IPS-18c (cell line): Measurements from ENCODE around the gene CCDC9B.

Experiments used
- H3K4me3 ChIP-seq: 2 replicates; pipeline ENCODE4 v1.7.0; 2013; ENCODE audit warnings: low read depth, mild to moderate bottlenecking, low read length, moderate library complexity; ENCODE audit not compliant: insufficient read depth
- H3K9me3 ChIP-seq: one replicate; pipeline ENCODE4 v1.6.1; 2013; ENCODE audit warnings: mild to moderate bottlenecking, low read length, moderate library complexity; ENCODE audit not compliant: control insufficient read depth, insufficient read depth

The CCDC9B gene

DNA sequence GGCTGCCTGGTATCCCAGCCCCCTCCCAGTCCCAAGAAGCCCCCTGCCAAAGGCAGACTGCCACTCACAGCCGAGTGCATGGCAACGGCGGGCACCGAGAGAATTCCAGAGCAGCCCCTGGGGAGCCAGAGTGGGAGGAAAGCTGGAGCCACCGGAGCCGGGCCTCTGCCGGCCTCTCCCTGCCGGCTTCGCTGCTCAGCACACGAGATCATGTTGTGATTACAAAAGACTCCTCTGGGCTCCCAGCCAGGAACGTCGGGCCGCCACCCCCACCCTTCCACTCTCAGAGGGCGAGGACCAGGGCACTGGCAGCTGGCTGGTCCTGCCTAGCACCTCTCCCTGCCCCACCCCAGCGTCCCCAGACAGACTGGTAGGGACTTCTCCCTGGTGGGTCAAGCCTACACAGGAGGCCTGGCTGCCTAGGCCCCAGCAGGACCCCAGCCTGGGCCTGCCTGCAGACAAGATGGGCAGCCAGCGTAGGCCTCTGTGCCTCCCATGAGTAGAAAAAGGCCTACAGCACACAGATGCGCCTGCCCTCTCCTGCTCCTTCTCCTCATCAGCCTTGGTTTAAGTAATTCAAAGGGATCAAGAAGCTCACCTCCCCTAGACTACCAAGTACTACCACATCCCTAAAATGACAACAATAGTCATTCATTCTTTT, at the start of gene CCDC9B:
Gene CCDC9B, minus strand, starts transcription at position 200 of the 661 bp plus-strand sequence. Its CDS starts 120 bp downstream, at position 80.
- H3K9me3 ChIP-seq: no peaks in the 10 kb centered on the region
- no peak within 1 kb of the TSS; the same call in 1 of the 2 replicates for H3K4me3 ChIP-seq

DNA sequence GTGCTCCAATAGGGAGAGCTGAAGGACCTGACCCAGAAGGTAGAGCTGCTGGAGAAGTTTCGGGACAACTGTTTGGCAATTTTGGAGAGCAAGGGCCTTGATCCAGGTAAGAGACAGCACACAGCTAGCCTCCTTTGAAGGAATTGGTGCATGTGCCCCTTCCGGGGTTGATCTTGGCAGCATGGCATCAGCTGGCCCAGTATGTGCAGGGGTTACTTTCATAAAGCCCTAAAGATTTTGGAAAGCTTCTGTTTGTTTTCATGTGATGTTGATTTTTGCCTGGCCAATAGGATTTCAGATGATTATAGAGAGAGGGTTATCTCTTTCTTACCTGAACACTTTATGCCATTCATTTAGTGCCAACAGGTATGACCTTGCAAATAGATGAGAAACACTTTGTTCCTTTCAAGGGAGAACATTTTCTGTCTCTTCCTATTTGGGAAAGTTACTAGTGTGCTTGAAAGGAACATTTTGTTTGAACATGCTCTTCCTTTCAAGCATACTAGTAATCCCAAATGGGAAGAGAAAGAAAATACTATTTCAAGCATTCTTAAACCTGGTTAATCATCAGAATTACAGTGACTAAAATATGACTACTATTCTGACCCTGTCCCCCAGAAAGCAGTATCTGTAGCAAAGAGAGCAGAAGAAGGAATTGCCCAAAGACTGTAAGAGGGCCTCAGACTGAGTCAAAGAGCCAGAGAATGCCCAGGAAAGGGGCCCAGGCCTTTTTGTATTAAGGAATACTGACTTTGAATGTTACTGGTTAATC, 49.3 kb upstream of the CCDC9B start:
- Histone ChIP-seq H3K9me3 (no peaks in the 10 kb centered on the region), H3K4me3 (no peak overlapping the region)

DNA sequence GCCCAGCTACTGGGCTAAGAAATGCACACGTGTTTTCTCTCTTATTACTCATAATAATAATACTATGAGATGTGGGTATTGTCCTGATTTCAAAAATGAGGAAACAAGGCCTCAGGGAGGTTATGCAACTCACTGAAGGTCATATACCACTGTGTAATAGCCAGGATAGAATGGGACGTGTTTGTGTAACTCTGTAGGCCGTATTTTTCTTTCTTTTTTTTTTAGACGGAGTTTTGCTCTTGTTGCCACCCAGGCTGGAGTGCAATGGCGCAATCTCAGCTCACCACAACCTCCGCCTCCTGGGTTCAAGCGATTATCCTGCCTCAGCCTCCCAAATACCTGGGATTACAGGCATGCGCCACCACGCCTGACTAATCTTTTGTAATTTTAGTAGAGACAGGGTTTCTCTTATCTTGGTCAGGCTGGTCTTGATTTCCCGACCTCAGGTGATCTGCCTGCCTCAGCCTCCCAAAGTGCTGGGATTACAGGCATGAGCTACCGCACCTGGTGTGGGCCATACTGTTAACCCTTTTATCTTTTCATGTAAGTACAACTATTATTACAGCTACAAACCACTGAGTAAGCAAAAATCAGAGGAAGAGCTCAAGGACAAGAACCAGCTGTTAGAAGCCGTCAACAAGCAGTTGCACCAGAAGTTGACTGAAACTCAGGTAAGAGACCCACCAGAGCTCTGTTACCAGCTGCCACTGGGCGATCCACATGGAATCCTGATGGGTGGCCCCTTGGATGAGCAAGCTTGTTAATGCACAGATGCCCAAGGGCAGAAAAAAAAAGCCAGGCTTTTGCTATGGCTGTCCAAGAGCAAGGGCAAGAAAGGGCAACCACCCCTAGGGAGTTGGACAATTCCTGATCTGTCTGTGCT, 48.4 kb upstream of the CCDC9B start:
- Histone ChIP-seq H3K9me3 (no peaks in the 10 kb centered on the region), H3K4me3 (no peak overlapping the region)

DNA sequence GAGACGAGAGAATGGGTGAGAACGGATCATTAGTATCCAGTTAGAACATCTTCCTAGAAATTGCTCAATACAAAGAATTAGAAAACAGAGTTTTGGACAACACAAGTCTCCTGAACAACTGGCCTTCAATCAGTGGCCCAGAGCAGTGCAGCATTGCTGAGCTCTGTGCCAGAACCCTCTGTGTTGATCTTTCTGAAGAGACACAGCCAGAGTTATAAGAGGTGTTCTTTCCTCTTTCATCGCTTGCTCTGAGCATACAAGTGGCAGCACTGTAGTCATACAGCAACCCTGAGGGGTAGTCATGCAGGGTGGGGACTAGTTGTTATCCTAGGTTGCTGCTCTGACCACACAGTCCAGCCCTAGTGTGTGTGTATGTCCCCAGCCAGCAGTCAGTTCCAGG, 45.7 kb upstream of the CCDC9B start:
- no peaks in the 10 kb centered on the region for H3K9me3 ChIP-seq

DNA sequence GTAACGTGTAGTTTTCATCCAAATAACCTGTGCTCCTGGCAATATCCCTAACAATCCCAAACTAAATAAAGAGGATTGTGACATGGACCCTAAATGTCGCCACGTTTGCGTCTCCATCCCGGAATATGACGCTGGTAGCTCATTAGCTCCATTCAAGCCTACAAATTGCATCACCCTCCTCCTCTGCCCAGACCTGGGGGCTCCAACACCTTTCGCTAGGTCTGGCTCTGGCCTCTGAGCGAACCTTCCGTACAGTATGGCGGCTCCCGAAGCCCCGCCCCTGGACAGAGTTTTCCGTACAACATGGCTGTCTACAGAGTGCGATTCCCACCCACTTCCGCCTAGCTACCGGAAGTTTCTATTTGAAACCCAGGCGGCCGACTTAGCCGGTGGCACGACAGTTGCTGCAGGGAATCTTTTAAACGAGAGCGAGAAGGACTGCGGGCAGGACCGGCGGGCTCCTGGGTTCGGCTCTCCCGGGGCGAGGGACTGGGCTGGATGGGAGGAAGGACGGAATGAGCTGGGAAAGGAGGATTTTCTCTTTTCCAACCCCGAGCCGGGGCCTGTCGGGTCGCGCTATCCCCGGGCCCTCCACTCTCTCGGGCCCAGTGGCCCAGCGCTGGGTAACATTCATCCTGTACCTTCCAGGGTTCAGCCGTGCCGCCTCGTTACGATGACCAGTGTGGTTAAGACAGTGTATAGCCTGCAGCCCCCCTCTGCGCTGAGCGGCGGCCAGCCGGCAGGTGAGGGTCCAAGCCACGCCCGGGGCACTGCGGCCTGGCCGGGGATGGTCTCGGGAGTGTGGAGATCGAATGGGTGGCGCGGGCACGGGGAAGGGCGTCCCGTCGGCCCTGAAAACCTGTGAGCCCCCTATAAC, 42.1 kb upstream of the CCDC9B start, which contains the start of gene KNSTRN:
Gene KNSTRN, plus strand, starts transcription at position 142 of the 877 bp plus-strand sequence. Its CDS starts 115 bp downstream, at position 257.
- no peaks in the 10 kb centered on the region for H3K9me3 ChIP-seq
- peak within 1 kb of the TSS; percentile 86 for H3K4me3 ChIP-seq

More for the DNA sequence above, 45.7 kb upstream of the CCDC9B start:
- no peak overlapping the region for H3K4me3 ChIP-seq

DNA sequence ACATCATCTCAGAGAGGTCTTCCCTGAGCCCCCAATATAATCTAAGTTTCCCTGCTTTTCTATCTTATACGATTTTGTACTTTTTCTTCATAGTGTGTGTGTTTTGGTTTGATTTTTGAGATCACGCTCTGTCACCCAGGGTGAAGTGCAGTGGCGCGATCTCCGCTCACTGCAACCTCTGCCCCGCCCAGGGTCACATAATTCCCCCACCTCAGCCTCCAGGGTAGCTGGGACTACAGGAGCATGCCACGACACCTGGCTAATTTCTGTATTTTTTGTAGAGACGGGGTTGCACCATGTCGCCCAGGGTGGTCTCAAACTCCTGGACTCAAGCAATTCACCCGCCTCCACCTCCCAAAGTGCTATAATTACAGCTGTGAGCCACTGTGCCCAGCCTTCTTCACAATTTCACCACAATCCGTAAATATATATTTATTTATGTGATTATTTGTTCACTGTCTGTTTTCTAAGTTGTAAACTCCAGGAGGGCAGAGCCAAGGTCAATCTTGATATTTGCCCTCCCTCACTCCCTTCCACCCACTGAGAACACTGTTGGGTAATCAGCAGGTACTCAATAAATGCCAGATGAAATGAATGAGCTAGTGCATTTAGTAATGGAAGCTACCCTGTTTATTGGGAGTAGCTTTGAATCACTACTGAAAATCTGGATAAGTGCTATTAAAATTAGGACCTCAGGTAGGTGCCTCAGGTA, 41.2 kb upstream of the CCDC9B start:
- Histone ChIP-seq H3K9me3 (no peaks in the 10 kb centered on the region), H3K4me3 (no peak overlapping the region)

DNA sequence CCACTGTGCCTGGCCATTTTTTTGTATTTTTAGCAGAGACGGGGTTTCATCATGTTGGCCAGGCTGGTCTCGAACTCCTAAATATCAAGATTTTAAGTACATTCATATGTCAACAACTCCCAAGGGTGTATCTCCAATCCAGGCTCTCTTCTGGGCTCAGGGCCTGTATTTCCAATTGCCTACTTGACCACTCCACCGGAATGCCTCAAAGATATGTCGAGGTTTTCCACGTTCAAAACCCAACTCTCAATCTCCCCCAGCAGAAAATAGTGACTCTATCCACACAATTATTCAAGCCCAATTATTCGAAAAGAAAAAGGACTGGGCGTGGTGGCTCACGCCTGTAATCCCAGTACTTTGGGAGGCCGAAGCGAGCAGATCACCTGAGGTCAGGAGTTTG, 39.9 kb upstream of the CCDC9B start:
- no peak overlapping the region for H3K4me3 ChIP-seq
- H3K9me3 ChIP-seq: no peaks in the 10 kb centered on the region

DNA sequence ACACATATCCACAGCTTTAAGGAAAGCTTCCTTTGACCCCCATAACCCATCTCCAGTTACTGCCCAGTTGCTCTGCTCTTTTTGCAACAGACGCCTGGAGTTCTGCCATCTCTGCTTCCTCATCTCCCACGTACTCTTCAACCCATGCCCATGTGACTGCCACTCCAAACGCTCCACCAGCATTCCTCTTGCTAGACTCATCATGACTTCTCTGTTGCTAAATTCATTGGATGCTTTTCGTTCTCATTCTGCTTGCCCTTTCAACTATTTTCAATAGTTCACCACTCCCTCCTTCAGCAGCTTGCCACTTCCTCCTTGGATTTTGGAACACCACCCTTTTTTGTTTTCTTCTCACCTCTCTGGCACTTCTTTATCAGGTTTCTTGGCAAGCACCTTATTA, 39.1 kb upstream of the CCDC9B start:
- no peaks in the 10 kb centered on the region for H3K9me3 ChIP-seq
- no peak overlapping the region for H3K4me3 ChIP-seq

DNA sequence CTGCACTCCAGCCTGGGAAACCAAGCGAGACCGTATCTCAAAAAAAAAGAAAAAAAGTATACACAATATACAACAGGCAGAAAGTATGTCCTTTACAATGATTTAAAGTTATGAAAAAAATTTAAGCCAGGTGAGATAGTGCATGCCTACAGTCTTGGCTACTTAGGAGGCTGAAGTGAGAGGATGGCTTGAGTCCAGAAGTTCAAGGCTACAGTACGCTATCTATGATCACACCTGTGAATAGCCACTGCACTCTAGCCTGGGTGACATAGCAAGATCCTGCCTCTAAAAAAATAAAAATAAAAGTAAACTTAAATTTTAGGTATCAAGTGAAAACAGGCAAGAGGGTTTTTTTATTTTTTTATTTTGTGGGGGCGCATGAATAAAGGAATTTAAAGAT, 38.6 kb upstream of the CCDC9B start:
- Histone ChIP-seq H3K9me3 (no peaks in the 10 kb centered on the region), H3K4me3 (no peak overlapping the region)

DNA sequence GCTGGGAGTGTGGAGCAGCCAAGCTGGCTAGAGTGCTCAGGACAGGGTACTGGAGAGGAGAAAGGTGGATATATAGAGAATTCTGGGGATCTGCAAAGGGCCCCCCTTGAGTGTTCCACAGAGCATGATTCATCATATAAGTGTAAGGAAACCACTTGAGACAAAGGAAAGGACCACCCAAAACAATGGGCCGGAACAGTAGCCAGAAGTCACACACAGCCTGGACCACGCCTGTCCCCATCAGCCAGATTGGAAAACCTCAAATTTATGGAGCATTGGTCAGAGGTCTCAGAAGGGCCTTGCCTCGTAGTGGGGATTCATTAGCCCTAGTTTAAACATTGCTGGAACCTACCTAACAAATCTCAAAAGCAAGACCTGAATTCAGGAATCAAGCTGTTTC, 36.9 kb upstream of the CCDC9B start:
- Histone ChIP-seq H3K9me3 (no peaks in the 10 kb centered on the region), H3K4me3 (no peak overlapping the region)

DNA sequence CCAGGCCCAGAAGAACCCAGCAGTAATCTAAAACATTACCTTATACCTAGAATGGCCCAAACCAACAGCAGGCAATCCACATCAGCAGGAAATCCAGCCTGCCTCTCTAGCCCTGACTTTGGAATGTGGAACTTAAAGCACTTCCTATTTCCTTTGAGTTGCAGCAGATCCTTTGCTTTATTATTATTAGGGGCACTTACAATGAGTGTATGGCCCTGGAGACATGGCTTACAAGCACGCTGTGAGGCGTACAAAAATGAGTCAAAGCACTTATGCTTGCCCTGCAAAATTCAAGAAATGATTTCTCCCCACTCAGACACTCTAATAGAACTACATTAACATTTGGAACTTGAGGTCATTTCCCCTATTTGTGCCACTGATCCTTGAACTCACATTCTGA, 32.2 kb upstream of the CCDC9B start:
- H3K4me3 ChIP-seq: no peak overlapping the region
- peaks cover 2% of the 10 kb centered on the region for H3K9me3 ChIP-seq

DNA sequence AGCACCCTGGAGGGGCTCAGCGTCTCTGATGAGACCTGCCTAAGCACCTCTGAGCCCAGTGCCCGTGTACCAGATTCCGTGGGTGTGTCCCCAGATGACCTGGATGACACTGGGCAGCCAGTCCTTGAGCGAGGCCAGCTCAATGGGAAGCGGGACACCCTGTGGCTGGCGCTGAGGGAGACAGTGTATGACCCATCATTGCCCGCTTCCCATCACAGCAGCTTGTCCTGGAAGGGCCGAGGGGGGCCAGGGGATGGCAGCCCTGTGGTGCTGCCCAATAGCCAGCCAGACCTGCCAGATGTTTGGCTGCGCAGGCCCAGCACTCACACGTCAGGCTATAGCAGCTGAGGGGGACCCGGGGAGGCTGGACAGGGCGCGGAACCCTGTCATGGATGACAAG, 29.2 kb upstream of the CCDC9B start:
- Histone ChIP-seq H3K4me3 (no peak overlapping the region), H3K9me3 (peaks cover 2% of the 10 kb centered on the region)

DNA sequence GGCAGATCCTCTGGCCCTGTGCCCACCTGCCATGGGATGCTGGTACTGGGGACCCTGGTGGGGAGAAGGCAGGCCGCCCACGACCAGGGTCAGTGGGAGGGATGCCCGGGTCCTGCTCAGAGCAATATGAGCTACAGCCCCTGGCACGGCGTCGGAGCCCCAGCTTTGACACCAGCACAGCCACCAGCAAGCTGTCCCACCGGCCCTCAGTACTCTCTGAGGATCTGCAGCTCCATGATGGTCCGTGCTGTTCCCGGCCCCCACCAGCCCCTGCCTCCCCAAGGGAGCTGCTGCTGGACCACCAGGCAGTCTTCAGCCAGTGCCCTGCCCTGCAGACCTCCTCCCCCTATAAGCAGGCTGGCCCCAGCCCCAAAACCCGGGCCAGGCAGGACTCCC, 28.7 kb upstream of the CCDC9B start:
- peaks cover 2% of the 10 kb centered on the region for H3K9me3 ChIP-seq
- H3K4me3 ChIP-seq: no peak overlapping the region

DNA sequence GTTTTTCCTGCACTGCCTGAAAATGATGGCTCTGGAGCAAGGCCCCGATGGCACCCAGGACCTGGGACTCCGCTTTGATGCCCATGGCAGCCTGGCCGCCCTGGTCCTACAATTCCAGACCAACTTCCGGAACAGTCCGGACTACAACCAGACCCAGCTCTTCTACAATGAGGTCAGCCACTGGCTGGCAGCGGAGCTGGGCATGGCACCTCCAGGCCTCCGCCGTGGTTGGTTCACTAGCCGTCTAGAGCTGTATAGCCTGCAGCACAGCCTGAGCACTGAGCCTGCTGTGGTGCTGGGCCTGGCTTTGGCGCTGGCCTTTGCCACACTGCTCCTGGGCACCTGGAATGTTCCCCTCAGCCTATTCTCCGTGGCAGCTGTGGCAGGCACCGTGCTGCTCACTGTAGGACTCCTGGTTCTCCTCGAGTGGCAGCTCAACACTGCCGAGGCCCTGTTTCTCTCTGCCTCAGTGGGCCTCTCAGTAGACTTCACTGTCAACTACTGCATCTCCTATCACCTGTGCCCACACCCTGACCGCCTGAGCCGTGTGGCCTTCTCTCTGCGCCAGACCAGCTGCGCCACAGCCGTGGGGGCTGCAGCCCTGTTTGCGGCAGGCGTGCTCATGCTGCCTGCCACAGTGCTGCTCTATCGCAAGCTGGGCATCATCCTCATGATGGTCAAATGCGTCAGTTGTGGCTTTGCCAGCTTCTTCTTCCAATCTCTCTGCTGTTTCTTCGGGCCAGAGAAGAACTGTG, 28.2 kb upstream of the CCDC9B start:
- Histone ChIP-seq H3K4me3 (no peak overlapping the region; the same call in 1 of the 2 replicates), H3K9me3 (peaks cover 2% of the 10 kb centered on the region)

DNA sequence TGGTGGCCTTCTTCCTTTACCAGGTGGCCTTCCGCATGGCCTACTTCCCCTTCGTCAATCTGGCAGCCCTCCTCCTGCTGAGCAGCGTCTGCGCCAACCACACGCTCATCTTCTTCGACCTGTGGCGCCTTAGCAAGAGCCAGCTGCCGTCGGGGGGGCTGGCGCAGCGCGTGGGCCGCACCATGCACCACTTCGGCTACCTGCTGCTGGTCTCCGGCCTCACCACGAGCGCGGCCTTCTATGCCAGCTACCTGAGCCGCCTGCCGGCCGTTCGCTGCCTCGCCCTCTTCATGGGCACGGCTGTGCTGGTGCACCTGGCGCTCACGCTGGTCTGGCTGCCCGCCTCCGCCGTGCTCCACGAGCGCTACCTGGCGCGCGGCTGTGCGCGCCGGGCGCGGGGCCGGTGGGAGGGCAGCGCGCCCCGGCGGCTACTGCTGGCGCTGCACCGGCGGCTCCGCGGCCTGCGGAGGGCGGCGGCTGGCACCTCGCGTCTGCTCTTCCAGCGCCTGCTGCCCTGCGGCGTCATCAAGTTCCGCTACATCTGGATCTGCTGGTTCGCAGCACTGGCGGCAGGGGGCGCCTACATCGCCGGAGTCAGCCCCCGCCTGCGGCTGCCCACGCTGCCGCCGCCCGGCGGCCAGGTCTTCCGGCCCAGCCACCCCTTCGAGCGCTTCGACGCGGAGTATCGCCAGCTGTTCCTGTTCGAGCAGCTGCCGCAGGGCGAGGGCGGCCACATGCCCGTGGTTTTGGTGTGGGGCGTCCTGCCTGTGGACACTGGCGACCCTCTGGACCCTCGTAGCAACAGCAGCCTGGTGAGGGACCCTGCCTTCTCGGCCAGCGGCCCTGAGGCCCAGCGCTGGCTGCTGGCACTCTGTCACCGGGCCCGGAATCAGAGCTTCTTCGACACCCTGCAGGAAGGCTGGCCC, 27.2 kb upstream of the CCDC9B start:
- peak overlapping the region; percentile 28; the same call in 1 of the 2 replicates for H3K4me3 ChIP-seq
- H3K9me3 ChIP-seq: peaks cover 2% of the 10 kb centered on the region
